ENCODE measurements around the gene PKP3.
"Not testable (repeated sequence)": the region's sequence is repeated elsewhere in the genome, so short reads cannot be mapped to it uniquely, and the experiment has no call there.

Gene PKP3

GRCh38 chr11:379205-380094 lies 14.6 kb upstream of the PKP3 start:
- no peak for DNase-seq

- DNase-seq: no peak
Observed at GRCh38 chr11:380095-380480, 13.9 kb upstream of the PKP3 start.

DNA sequence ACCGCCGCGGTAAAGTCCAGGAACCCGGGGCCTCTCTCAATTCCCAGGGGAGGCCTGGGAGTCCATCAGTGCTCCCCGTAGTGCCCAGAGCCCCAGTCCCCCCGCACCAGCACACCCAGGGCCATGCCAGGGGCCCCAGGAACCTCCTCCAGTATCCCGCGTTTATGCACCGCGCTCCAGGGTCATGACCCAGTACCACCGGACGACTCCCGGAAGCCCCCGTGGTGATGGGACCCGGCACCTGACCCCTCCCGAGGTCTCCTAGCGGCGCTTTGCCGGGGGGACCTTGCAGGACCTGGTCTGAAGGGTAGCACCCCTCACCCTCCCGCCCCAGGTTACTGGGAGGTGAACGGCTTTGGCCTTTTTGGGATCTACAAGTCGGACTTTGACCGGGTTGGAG lies 13.5 kb upstream of the PKP3 start:
- no peak for DNase-seq

- DNase-seq: no peak
Observed at GRCh38 chr11:380996-381395, 13.0 kb upstream of the PKP3 start.

GRCh38 chr11:381501-382072 lies 12.4 kb upstream of the PKP3 start:
- DNase-seq: no peak

DNA sequence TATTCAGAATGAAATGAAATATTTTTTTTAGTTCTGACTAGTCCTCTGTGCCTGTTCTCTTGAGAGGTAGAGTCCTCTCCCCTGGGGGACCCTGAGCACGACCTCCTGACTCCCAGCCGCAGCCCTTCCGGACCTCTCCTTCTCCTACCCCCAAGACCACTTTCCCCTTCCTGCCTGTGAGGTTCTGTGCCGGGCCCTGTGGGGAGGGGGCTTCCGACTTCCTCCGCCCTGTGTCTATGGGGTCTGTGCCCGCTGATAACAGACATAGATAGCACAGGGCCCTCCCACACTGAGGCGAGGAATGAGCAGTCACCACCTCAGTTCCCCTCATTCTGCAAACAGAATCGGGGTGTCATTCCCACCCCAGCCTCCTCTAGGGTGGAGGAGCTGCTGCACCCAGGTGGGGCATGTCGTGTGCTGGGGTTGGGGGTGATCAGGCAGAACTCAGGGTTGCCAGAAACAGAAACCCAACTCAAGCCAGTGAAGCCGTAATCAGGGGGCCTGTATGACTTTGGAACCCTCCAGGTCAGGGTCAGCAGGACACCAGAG lies 11.9 kb upstream of the PKP3 start:
- DNase-seq: no peak

- no peak for DNase-seq
Observed at GRCh38 chr11:383431-383830, 10.6 kb upstream of the PKP3 start.

GRCh38 chr11:384511-384910 lies 9.5 kb upstream of the PKP3 start:
- DNase-seq: no peak

DNA sequence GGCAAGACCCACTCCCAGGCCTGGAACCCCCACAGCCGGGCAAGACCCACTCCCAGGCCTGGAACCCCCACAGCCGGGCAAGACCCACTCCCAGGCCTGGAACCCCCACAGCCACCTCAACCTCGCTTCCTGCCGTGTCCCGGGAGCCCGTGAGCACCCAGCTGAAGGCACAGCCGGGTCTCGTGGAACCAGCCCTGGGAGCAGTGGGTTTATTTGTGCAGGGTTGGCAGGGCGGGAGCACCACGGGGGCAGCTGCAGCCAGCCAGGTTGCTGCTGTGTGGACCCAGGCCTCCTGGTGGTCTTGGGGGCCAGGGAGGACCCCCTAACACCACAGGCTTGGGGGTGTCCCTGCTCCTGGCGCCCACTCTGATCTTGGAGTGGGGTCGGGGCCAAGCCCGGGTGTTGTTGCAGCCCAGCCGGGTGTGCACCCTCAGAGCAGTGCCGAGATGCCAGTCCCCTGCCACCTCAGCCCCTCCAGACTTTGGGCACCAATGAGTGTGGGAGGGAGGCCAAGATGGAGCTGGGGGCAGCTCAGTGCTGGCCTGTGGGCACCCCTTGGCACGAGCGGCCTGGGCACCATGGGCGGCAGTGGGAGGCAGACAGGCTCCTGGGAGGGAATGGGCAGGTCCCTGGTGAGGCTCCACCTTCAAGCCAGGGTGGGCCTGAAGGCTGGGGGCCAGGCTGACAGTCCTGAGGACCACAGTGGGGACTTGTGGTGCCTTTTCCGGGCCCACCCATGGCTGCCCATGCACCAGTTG lies 8.2 kb upstream of the PKP3 start:
- no peak for DNase-seq

DNA sequence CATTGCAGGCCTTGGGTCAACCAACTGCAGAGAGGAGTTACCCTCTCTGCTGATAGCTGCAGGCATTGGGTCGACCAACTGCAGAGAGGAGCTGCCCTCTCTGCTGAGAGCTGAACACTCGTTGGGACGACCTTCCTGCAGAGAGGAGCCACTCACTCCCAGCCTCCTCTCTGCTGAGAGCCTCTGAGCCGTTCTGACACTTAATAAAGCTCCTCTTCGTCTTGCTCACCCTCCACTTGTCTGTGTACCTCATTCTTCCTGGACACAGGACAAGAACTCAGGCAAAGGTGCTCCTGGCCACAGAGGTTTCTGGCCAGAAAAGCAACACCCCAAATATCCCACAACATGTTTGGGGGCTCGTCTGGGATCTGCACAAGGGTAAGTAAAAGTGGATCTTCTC lies 7.5 kb upstream of the PKP3 start:
- DNase-seq: no peak

DNA sequence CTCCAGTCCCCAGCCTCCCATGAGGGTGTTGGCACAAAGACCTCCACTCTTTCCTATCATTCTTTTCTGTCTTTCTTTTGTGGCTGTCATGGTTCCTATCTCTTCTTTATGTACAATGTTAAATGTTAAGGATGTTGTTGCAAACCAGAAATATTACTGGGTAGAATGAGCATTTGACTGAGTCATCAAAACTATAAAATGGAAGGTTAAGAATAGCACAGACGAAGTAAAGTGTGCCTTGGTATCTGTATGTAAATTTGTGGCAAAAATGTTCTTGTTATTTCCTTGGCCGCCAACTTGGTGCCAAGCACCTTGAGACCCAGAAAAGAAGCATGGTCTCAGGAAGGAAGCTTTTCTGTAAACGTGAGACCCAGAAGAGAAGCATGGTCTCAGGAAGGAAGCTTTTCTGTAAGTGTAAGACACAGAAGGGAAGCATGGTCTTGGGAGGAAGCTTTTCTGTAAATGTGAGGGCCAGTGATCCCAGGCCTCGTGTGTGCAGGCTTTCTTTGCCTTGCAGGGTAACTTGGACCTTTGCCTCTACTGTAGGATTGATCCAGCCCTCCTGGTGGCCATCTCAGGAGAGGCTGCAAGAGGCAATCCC lies 6.7 kb upstream of the PKP3 start:
- no peak for DNase-seq

DNA sequence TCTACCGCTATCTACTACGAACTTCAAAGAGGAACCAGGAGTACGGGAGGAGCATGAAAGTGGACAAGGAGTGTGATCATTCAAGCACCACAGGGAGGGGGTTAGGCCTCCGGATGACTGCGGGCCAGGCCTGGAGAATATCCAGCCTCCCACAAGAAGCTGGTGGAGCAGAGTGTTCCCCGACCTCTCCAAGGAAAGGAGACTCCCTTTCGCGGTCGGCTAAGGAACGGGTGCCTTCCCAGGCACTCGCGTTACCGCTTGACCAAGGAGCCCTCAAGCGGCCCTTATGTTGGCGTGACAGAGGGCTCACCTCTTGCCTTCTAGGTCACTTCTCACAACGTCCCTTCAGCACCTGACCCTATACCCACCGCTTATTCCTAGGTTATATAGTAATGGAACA lies 4.6 kb upstream of the PKP3 start:
- not testable (repeated sequence) for DNase-seq

DNA sequence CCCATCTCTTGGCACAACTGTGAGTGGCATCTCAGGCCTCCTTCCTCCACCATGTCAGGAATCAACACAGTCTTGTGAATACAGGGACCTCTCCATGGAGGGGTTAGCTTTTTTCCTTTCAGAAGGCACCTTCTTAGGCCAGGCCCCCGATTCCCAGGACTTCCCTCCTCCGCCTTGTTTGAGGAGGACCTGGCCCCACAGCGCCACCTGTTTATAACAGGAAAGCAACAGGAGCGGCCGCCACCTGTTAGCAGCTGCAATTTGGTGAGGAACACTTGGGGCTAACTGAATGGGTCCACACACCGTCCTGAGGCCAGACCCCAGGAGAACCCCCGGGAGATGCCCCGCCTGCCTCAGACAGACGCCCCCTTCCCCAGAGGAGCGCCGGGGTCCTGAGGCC lies 3.8 kb upstream of the PKP3 start:
- no peak for DNase-seq

GRCh38 chr11:391117-392017 lies 2.6 kb upstream of the PKP3 start:
- no peak for DNase-seq

DNA sequence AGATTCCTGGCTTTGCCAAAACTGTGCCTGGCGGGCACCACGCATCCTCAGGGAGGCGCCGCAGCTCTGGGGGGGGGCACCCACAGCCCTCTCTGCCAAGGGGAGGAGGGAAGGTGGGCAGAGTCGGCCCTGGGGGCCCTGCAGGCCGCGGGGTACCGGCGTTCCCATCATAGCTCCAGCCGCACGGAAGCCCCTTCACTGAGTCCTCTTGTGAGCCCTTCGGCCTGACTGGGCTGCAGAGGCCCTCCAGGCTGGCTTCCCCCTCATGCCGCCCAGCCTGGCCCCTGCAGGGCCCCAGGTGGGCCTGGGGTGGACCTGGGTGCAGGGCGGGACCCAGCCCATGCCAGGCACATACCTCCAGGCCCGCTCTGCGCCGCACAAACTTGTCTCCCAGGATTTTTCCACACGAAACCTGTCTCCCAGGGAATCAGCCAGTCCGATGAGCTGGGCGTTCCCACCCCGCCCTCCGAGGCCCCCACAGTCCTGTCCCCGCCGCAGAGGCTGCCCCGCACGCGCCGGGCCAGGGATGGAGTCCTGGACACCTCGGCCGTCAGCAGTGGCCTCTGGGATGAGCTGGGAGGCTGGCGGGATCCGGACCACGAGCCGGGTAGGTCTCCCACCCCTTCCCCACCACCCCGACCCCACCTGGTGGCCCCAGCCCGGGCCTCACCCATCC lies 1.8 kb upstream of the PKP3 start:
- DNase-seq: no peak

DNA sequence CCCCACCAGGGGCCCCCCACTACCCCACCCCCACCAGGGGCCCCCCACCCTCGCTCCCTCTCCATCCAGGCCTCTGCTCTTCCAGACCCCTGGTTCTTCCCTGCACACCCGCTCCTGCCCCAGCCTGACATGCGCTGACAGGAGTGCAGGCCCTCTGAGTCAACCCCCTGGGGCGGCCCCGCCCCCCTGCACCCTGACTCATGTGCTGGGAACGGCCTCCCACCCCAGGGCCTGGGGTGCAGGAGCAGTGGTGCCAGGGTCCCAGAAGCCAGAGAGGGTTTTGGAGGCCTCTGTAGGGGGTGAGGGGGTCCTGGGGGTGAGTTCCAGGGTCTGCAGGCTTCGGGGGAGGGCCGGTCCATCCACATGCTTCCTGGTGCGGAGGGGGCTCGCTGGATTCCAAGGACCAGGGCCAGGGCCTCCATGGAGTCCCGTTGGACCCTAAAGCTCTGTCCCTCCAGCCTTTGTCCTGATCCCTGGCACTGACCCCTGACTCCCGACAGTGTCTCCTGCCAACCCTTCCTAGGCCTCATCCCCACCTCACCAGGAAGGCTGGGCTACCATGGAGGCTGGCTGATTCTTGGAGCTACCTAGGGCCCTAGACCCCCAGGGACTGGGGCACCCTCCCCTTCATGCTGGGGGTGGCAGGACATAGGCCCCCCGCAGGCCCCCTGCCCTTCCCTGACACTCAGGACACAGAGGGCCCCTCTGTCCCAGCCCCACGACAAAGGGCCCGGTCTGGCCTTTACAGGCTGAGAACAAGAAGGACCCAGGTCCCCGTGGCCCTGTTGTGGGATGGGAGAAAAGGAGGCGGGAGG lies 583 bp upstream of the PKP3 start:
- no peak for DNase-seq

DNA sequence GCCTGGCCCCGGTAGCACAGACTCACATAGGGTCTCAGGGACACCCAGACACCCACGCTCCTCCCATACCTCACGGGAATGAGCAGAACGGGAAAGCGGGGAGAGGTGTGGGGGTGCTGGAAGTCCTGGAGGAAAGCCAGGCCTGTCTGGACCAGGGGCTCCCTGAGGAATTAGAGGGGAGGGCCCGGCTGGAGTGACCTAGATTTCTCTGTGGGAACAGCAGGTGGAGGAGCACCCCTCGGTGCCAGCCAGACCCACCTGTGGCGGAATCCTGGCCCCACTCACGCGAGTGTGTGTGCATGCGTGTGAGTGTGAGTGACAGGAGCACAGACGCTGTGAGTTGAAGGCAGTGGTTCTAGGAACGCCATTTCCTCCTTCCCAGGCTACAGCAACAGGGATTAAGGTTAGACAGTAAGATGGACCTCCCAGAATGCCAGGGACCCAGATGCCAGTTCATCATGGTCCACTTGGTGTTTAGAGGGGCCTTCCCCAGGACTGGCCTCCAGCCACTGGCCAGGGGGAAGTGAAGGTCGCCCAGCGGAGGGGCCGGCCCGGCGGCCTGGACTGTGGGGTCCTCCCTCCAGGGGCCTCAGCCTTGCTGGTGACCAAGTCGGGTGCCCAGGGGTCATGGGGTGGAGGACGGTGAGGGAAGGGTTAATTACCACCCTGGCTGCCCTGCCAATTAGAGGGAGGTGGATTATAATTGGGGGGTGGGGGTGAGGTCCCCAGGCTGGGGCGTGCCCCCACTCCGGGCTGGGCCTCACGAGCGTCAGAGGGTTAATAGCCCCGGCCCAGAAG lies 1.0 kb downstream of the PKP3 start:
- DNase-seq: no peak

GRCh38 chr11:395866-396265 lies 1.9 kb downstream of the PKP3 start:
- DNase-seq: no peak

GRCh38 chr11:396511-396947 lies 2.5 kb downstream of the PKP3 start:
- no peak for DNase-seq

Measured in GF-D8 (cell line).